ENCODE results near the gene KCNT2.

KCNT2 gene

GRCh38 chr1:196255762-196256161, 352.5 kb downstream of the KCNT2 start:
- Histone ChIP-seq H3K27ac (no peak overlapping the region), H3K36me3 (no peaks in the 10 kb centered on the region), H3K9me3 (no peaks in the 10 kb centered on the region), H3K27me3 (no peaks in the 10 kb centered on the region), H3K4me1 (ENCODE audit: control insufficient read depth in 1 of 2, insufficient read depth in 1 of 2, low read depth in 1 of 2, low read length in 1 of 2) (no peaks in the 10 kb centered on the region), H3K4me3 (ENCODE audit: low read depth in 1 of 2, low read length in 1 of 2) (no peak overlapping the region)
- TF ChIP-seq CTCF (IDR thresholded peaks at IDR 0.05), result no peak

- TF ChIP-seq CTCF (IDR thresholded peaks at IDR 0.05), result no peak
- Histone ChIP-seq H3K4me1 (ENCODE audit: control insufficient read depth in 1 of 2, insufficient read depth in 1 of 2, low read depth in 1 of 2, low read length in 1 of 2) (no peaks in the 10 kb centered on the region), H3K27me3 (no peaks in the 10 kb centered on the region)
These were observed 378.7 kb downstream of the KCNT2 start for GRCh38 chr1:196229546-196229945.

GRCh38 chr1:196214866-196215265, 393.4 kb downstream of the KCNT2 start:
- Histone ChIP-seq H3K9me3 (no peaks in the 10 kb centered on the region), H3K4me3 (ENCODE audit: low read depth in 1 of 2, low read length in 1 of 2) (no peak overlapping the region), H3K4me1 (ENCODE audit: control insufficient read depth in 1 of 2, insufficient read depth in 1 of 2, low read depth in 1 of 2, low read length in 1 of 2) (no peaks in the 10 kb centered on the region), H3K27me3 (no peaks in the 10 kb centered on the region), H3K27ac (no peak overlapping the region), H3K36me3 (no peaks in the 10 kb centered on the region)
- TF ChIP-seq CTCF (IDR thresholded peaks at IDR 0.05), result no peak

More at GRCh38 chr1:196229546-196229945, 378.7 kb downstream of the KCNT2 start:
- Histone ChIP-seq H3K9me3 (no peaks in the 10 kb centered on the region), H3K4me3 (ENCODE audit: low read depth in 1 of 2, low read length in 1 of 2) (no peak overlapping the region), H3K36me3 (no peaks in the 10 kb centered on the region), H3K27ac (no peak overlapping the region)

- H3K27ac ChIP-seq, result no peak overlapping the region
- no peaks in the 10 kb centered on the region for H3K4me1 ChIP-seq (ENCODE audit: control insufficient read depth in 1 of 2, insufficient read depth in 1 of 2, low read depth in 1 of 2, low read length in 1 of 2)
- H3K4me3 ChIP-seq (ENCODE audit: low read depth in 1 of 2, low read length in 1 of 2), result no peak overlapping the region
- no peaks in the 10 kb centered on the region for H3K9me3 ChIP-seq
- H3K36me3 ChIP-seq, result no peaks in the 10 kb centered on the region
- TF ChIP-seq CTCF (IDR thresholded peaks at IDR 0.05), result no peak
- no peaks in the 10 kb centered on the region for H3K27me3 ChIP-seq
These were observed 398.3 kb downstream of the KCNT2 start for GRCh38 chr1:196209983-196210382.

GRCh38 chr1:196209265-196209664, 399.0 kb downstream of the KCNT2 start:
- TF ChIP-seq CTCF (IDR thresholded peaks at IDR 0.05), result no peak
- H3K4me1 ChIP-seq (ENCODE audit: control insufficient read depth in 1 of 2, insufficient read depth in 1 of 2, low read depth in 1 of 2, low read length in 1 of 2), result no peaks in the 10 kb centered on the region
- H3K27me3 ChIP-seq, result no peaks in the 10 kb centered on the region
- no peak overlapping the region for H3K4me3 ChIP-seq (ENCODE audit: low read depth in 1 of 2, low read length in 1 of 2)
- H3K27ac ChIP-seq, result no peak overlapping the region
- H3K9me3 ChIP-seq, result no peaks in the 10 kb centered on the region
- H3K36me3 ChIP-seq, result no peaks in the 10 kb centered on the region

All from neutrophil (primary cell).